PC-9 (cell line): ENCODE results near the gene KCNAB2. TPM values are rescaled to one million over a fixed set of nuclear protein-coding genes. Genes with fewer than 3 reads are reported as not detected.

Source experiments
- BruUV-seq: library from RNA; stranded (reverse); fragments of 400-500 nt; replicated peaks from 2 replicates; lab custom pipeline; 2021; lab: Mats Ljungman, UMichigan
- CTCF ChIA-PET: fragments of 300-600 bp; sonication (Branson Sonifier 250); formaldehyde crosslinking; loops from one replicate; lab custom pipeline; 2022; ENCODE audit warnings: antibody characterized with exemption; lab: Charles Lee
- POLR2A ChIA-PET: fragments of 300-600 bp; sonication (Branson Sonifier 250); formaldehyde crosslinking; loops from one replicate; lab custom pipeline; 2022; ENCODE audit warnings: antibody characterized with exemption; ENCODE audit not compliant: unreplicated experiment; lab: Charles Lee
- DNase-seq, 2 experiments: peaks; one replicate each; pipeline versions ENCODE4 v3.0.0 to v3.0.0-alpha.2; 2015 to 2022; ENCODE audit warnings: mixed read lengths in 1 of 2
- H2AFZ ChIP-seq: fragments of 200-600 bp; sonication (generic); 2 replicates; pipeline ENCODE4 v1.8.1; 2017; ENCODE audit warnings: antibody characterized with exemption
- H3F3A ChIP-seq: fragments of 200-600 bp; sonication (generic); 2 replicates; pipeline ENCODE4 v1.8.1; 2017; ENCODE audit warnings: antibody characterized with exemption, mild to moderate bottlenecking, low read depth; ENCODE audit not compliant: insufficient read depth
- H3K27ac ChIP-seq: fragments of 200-600 bp; sonication (generic); 2 replicates; pipeline ENCODE4 v1.6.1; 2016; ENCODE audit warnings: mixed run types
- H3K27me3 ChIP-seq: fragments of 200-600 bp; sonication (generic); 2 replicates; pipeline ENCODE4 v1.6.1; 2016; ENCODE audit warnings: low read depth, mixed run types; ENCODE audit not compliant: insufficient read depth
- H3K36me3 ChIP-seq: fragments of 200-600 bp; sonication (generic); 2 replicates; pipeline ENCODE4 v1.6.1; 2016; ENCODE audit warnings: low read depth, mixed run types
- H3K4me1 ChIP-seq: fragments of 200-600 bp; sonication (generic); replicated peaks from 2 replicates; pipeline ENCODE4 v1.6.1; 2016; ENCODE audit warnings: mixed run types; ENCODE audit not compliant: insufficient read depth
- H3K4me2 ChIP-seq: fragments of 200-600 bp; sonication (generic); 2 replicates; pipeline ENCODE4 v1.6.1; 2017; ENCODE audit warnings: mixed run types
- H3K4me3 ChIP-seq: fragments of 200-600 bp; sonication (generic); 2 replicates; pipeline ENCODE4 v1.6.1; 2016; ENCODE audit warnings: mixed run types
- H3K79me2 ChIP-seq: fragments of 200-600 bp; sonication (generic); 2 replicates; pipeline ENCODE4 v1.6.1; 2017; ENCODE audit warnings: low read depth, mixed run types
- H3K9me2 ChIP-seq: fragments of 200-600 bp; sonication (generic); 2 replicates; pipeline ENCODE4 v1.8.1; 2017; ENCODE audit warnings: mild to moderate bottlenecking; ENCODE audit not compliant: insufficient read depth
- H3K9me3 ChIP-seq: fragments of 200-600 bp; sonication (generic); 2 replicates; pipeline ENCODE4 v1.8.1; 2016; ENCODE audit warnings: low read depth; ENCODE audit not compliant: insufficient read depth
- H4K20me1 ChIP-seq: fragments of 200-600 bp; sonication (generic); 2 replicates; pipeline ENCODE4 v1.8.1; 2017; ENCODE audit not compliant: insufficient read depth
- CTCF ChIP-seq: fragments of 200-600 bp; sonication (generic); conservative IDR thresholded peaks from 2 replicates; pipeline ENCODE4 v1.6.1; 2017; ENCODE audit warnings: mixed run types, antibody characterized with exemption, mild to moderate bottlenecking, moderate library complexity
- EZH2 ChIP-seq: fragments of 200-600 bp; sonication (generic); IDR thresholded peaks from 2 replicates; pipeline ENCODE4 v1.8.0; 2017; ENCODE audit warnings: antibody characterized with exemption, low read depth
- intact Hi-C: fragments of 100-400 bp; cut with micrococcal nuclease; formaldehyde crosslinking; loops from one replicate; pipeline ENCODE4 v1.10.0; 2022; ENCODE audit not compliant: unreplicated experiment
- total RNA-seq: library from RNA; stranded (reverse); gene quantifications from 2 replicates; pipeline ENCODE4 v1.2.3, GENCODE V29; 2021

Gene KCNAB2
- total RNA-seq, 1 experiment from 2014 or later = 19.6 TPM

DNA sequence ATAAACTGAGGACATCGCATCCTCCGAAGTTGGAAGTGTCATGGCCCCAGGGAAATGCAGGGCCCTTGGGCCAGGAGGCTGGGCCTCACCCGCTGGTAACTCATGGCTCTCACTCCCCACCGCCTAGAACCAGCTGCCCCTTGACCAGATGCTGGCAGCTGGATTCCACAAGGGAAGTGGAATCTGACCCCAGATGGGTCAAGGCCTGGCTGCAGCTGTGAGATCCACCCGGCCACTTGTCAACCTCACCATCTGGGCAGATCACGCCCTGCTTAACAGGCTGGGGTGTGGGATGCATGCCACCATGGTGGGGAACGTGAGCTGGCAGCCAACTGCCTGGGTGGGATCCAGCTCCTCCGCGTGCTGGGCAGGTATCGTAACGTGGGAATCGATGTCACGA is 25.5 kb downstream of the KCNAB2 start:
- no peaks in the 10 kb centered on the region for H3K27me3 ChIP-seq
- no peaks in the 10 kb centered on the region for H3K9me2 ChIP-seq
- no peaks in the 10 kb centered on the region for H3K4me1 ChIP-seq
- no peaks in the 10 kb centered on the region for H3K9me3 ChIP-seq
- no peak overlapping the region for H2AFZ ChIP-seq
- ChIA-PET POLR2A (no interaction called here), CTCF (no interaction called here)
- no peaks in the 10 kb centered on the region for H4K20me1 ChIP-seq
- no peaks in the 10 kb centered on the region for H3F3A ChIP-seq
- H3K27ac ChIP-seq = no peak overlapping the region
- no peaks in the 10 kb centered on the region for H3K79me2 ChIP-seq
- no peak overlapping the region for H3K4me2 ChIP-seq
- no TSS peak for BruUV-seq
- DNase-seq = no peak
- H3K36me3 ChIP-seq = no peaks in the 10 kb centered on the region
- H3K4me3 ChIP-seq = no peak overlapping the region
- no peak for TF ChIP-seq CTCF
- TF ChIP-seq EZH2 = no peak
- intact Hi-C loops = no loop called here

- Histone ChIP-seq H3K27ac (no peak overlapping the region), H3K4me3 (no peak overlapping the region), H3K9me2 (no peaks in the 10 kb centered on the region), H3K27me3 (no peaks in the 10 kb centered on the region), H3F3A (no peaks in the 10 kb centered on the region), H3K36me3 (no peaks in the 10 kb centered on the region), H4K20me1 (no peaks in the 10 kb centered on the region), H3K4me2 (no peak overlapping the region), H3K9me3 (no peaks in the 10 kb centered on the region), H3K4me1 (no peaks in the 10 kb centered on the region), H3K79me2 (no peaks in the 10 kb centered on the region), H2AFZ (no peak overlapping the region)
- no TSS peak for BruUV-seq
- no peak for TF ChIP-seq EZH2
- no peak for TF ChIP-seq CTCF
- ChIA-PET CTCF (no interaction called here), POLR2A (no interaction called here)
- DNase-seq = no peak
- intact Hi-C loops = no loop called here
These were observed 27.2 kb downstream of the KCNAB2 start for GRCh38 chr1:6072774-6073479.

- H3K4me3 ChIP-seq = no peak overlapping the region
- ChIA-PET POLR2A (no interaction called here), CTCF (no interaction called here)
- no peak overlapping the region for H3K4me2 ChIP-seq
- H2AFZ ChIP-seq = no peak overlapping the region
- no peaks in the 10 kb centered on the region for H3K9me2 ChIP-seq
- no peak for DNase-seq
- no peaks in the 10 kb centered on the region for H3K27me3 ChIP-seq
- BruUV-seq = no TSS peak
- H3K27ac ChIP-seq = no peak overlapping the region
- no peaks in the 10 kb centered on the region for H3K36me3 ChIP-seq
- H3K4me1 ChIP-seq = no peaks in the 10 kb centered on the region
- H3K9me3 ChIP-seq = no peaks in the 10 kb centered on the region
- no peaks in the 10 kb centered on the region for H3K79me2 ChIP-seq
- TF ChIP-seq CTCF (no peak), EZH2 (no peak)
- no peaks in the 10 kb centered on the region for H4K20me1 ChIP-seq
- intact Hi-C loops = no loop called here
- no peaks in the 10 kb centered on the region for H3F3A ChIP-seq
These were observed 27.9 kb downstream of the KCNAB2 start for GRCh38 chr1:6073480-6074053.
